ENCODE results near the gene OR5H1.

DNA sequence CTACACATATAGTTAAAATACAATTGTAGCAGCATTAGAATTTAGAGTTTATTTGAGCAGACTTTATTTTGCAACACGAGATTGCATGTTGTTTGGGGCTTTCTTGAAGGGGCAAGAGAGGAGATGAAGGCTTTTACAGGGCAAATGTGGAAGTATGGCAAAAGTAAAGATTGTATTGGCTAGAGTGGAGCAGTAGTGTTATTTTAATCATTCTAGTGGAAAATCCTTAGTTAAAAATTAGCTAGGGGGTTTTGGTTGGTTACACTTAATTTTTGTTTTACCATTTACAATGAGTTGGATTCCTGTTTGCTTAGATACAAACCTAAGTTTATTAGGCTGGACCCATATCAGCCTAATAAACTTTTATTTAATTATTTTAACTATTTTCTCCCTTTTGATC lies 40.5 kb downstream of the OR5H1 start:
- TF ChIP-seq, protein P1, sequence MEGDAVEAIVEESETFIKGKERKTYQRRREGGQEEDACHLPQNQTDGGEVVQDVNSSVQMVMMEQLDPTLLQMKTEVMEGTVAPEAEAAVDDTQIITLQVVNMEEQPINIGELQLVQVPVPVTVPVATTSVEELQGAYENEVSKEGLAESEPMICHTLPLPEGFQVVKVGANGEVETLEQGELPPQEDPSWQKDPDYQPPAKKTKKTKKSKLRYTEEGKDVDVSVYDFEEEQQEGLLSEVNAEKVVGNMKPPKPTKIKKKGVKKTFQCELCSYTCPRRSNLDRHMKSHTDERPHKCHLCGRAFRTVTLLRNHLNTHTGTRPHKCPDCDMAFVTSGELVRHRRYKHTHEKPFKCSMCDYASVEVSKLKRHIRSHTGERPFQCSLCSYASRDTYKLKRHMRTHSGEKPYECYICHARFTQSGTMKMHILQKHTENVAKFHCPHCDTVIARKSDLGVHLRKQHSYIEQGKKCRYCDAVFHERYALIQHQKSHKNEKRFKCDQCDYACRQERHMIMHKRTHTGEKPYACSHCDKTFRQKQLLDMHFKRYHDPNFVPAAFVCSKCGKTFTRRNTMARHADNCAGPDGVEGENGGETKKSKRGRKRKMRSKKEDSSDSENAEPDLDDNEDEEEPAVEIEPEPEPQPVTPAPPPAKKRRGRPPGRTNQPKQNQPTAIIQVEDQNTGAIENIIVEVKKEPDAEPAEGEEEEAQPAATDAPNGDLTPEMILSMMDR (IDR thresholded peaks at IDR 0.05) = no peak
- TF ChIP-seq EZH2 (IDR thresholded peaks at IDR 0.05; ENCODE audit: borderline replicate concordance, insufficient read depth, low read depth, low read length, poor library complexity, severe bottlenecking) = no peak

Data from B cell (primary cell).